ENCODE data around the gene IKZF3.
"Not testable (repeated sequence)": the region's sequence is repeated elsewhere in the genome, so short reads cannot be mapped to it uniquely, and the experiment has no call there.

IKZF3 gene

DNA sequence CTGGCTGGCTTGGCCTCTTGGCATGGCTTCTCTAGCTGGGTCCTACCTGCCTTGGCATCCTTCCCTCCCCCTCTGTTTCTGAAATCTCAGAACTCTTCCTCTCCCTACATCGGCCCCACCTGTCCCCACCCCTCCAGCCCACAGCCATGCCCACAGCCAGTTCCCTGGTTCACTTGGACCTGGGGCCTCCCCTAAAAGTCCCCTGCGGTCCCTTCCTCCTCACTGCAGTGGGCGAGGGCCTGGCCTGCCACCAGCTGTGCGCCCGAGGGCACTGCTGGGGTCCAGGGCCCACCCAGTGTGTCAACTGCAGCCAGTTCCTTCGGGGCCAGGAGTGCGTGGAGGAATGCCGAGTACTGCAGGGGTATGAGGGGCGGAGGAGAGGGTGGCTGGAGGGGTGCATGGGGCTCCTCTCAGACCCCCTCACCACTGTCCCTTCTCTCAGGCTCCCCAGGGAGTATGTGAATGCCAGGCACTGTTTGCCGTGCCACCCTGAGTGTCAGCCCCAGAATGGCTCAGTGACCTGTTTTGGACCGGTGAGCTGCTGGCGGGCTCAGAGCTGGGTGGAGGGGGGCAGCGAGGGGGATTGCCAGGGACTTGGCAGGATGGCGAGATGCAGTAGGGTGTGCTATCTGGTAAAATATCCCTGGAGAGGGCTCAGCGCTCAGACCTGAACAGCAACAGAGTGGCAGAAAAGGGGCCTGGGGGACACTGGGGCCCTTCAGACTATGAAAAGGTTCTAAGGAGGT lies 147.9 kb downstream of the IKZF3 start:
- no peak for DNase-seq (ENCODE audit: low spot score)

DNA sequence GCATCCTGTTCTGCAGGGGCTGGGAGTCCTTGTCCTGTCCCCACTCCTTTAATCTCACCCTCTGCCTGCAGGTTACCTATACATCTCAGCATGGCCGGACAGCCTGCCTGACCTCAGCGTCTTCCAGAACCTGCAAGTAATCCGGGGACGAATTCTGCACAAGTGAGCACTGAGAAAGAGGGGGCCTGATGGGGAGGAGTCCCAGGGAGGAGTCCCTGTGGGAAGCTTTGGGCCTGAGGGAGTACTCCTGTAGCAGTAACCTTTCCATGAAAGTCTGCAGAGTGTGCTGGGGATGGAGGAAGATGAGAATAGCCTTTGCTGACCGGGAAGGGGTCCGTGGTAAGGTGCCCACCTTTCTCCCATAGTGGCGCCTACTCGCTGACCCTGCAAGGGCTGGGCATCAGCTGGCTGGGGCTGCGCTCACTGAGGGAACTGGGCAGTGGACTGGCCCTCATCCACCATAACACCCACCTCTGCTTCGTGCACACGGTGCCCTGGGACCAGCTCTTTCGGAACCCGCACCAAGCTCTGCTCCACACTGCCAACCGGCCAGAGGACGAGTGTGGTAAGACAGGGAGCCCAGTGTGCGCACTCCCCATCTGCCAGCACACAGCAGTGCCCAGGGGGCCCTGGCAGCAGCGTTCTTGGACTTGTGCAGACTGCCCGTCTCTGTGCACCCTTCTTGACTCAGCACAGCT lies 148.6 kb downstream of the IKZF3 start:
- DNase-seq (ENCODE audit: low spot score) = no peak

DNA sequence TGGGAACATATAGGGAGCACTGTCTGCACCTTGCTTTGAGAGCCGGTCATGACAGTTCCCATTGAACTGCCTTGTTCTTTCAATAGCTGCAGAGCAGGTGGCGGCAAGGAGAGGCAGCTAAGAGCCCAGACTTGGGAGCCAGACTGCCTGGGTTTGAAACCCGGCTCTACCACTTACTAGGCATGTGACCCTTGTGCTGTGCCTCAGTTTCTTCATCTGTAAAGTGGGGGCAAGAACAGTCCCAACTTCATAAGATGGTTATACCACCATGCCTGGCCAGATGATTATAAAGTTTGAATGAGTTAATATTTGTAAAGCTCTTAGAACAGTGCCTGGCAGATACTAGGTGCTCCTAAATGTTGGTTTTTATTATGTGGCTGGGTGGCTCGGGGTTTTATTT lies 149.9 kb downstream of the IKZF3 start:
- DNase-seq (ENCODE audit: low spot score) = no peak

DNA sequence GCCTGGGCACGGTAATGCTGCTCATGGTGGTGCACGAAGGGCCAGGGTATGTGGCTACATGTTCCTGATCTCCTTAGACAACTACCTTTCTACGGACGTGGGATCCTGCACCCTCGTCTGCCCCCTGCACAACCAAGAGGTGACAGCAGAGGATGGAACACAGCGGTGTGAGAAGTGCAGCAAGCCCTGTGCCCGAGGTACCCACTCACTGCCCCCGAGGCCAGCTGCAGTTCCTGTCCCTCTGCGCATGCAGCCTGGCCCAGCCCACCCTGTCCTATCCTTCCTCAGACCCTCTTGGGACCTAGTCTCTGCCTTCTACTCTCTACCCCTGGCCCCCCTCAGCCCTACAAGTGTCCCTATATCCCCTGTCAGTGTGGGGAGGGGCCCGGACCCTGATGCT lies 152.3 kb downstream of the IKZF3 start:
- DNase-seq (ENCODE audit: low spot score) = no peak

DNA sequence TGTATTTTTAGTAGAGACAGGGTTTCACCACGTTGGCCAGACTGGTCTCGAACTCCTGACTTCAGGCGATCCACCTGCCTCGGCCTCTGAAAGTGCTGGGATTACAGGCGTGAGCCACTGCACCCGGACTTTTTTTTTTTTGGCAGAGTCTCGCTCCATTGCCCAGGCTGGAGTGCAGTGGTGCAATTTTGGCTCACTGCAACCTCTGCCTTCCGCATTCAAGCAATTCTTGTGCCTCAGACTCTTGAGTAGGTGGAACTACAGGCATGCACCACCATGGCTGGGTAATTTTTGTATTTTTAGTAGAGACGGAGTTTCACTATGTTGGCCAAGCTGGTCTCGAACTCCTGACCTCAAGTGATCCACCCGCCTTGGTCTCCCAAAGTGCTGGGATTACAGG lies 153.0 kb downstream of the IKZF3 start:
- DNase-seq (ENCODE audit: low spot score) = not testable (repeated sequence)

DNA sequence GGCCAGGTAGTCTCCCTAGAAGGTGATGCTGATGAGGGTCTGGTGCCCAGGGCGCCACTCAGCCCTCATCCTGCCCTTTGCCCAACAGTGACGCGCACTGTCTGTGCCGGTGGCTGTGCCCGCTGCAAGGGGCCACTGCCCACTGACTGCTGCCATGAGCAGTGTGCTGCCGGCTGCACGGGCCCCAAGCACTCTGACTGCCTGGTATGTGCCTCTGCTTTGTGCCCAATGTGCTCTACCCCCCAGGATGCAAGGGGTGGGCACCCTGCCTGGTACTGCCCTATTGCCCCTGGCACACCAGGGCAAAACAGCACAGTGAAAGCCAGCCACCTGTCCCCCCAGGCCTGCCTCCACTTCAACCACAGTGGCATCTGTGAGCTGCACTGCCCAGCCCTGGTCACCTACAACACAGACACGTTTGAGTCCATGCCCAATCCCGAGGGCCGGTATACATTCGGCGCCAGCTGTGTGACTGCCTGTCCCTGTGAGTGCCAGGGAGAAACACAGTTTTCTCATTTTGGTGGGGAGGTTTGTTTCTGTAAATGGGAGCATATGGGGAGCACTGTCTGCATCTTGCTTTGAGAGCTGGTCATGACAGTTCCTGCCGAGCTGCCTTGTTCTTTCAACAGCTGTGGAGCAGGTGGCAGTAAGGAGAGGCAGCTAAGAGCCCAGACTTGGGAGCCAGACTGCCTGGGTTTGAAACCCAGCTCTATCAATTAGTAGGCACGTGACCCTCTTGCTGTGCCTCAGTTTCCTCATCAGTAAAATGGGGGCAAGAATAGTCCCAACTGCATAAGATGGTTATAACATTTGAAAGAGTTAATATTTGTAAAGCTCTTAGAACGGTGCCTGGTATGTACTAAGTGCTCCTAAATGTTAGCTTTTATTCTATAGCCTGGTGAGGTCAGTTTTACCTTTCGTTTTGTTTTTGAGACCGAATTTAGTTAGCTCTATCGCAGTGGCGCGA lies 153.8 kb downstream of the IKZF3 start:
- no peak for DNase-seq (ENCODE audit: low spot score)

DNA sequence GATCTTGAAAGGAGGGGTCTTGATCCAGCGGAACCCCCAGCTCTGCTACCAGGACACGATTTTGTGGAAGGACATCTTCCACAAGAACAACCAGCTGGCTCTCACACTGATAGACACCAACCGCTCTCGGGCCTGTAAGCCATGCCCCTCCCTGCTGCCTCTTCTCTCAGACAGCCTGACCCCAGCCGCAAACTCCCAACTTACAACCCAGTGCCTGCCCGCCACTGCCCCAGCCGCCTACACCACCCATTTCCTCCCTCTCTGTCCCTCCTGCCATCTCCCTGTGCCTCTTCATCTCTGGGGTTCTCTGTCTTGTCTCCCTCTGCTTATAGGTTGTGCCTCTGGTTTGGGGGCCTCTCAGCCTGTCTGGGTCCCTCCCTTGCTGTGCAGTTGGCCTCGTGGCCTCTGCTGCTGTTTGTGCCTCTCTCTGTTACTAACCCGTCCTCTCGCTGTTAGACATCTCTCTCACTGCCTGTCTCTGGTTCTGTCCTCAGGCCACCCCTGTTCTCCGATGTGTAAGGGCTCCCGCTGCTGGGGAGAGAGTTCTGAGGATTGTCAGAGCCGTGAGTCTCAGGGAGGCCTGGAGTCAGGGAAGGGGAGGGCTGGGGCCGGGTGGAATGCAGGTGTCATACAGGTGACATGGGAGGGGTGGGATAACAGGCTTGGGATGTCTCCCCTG lies 154.7 kb downstream of the IKZF3 start:
- DNase-seq (ENCODE audit: low spot score) = no peak
